ENCODE results near the gene AOX1. TPM values are rescaled to one million over a fixed set of nuclear protein-coding genes. Genes with fewer than 3 reads are reported as not detected.
"Not testable (repeated sequence)": the region's sequence is repeated elsewhere in the genome, so short reads cannot be mapped to it uniquely, and the experiment has no call there.

AOX1 gene
- total RNA-seq, 1 donor from 2014 or later = 3.8 TPM

GRCh38 chr2:200600549-200601225 lies 14.9 kb downstream of the AOX1 start:
- DNase-seq (ENCODE audit: extremely low read depth, low read depth, low spot score) = no peak

- DNase-seq (ENCODE audit: extremely low read depth, low read depth, low spot score) = no peak
Observed at GRCh38 chr2:200602584-200602983, 16.8 kb downstream of the AOX1 start.

GRCh38 chr2:200603972-200604371 lies 18.2 kb downstream of the AOX1 start:
- no peak for DNase-seq (ENCODE audit: extremely low read depth, low read depth, low spot score)

GRCh38 chr2:200604571-200605255 lies 18.9 kb downstream of the AOX1 start:
- no peak for DNase-seq (ENCODE audit: extremely low read depth, low read depth, low spot score)

GRCh38 chr2:200608341-200609027 lies 22.7 kb downstream of the AOX1 start:
- no peak for DNase-seq (ENCODE audit: extremely low read depth, low read depth, low spot score)

- DNase-seq (ENCODE audit: extremely low read depth, low read depth, low spot score) = no peak
Observed at GRCh38 chr2:200609028-200609614, 23.3 kb downstream of the AOX1 start.

GRCh38 chr2:200610217-200610616 lies 24.4 kb downstream of the AOX1 start:
- DNase-seq (ENCODE audit: extremely low read depth, low read depth, low spot score) = not testable (repeated sequence)

- no peak for DNase-seq (ENCODE audit: extremely low read depth, low read depth, low spot score)
Observed at GRCh38 chr2:200613692-200614091, 27.9 kb downstream of the AOX1 start.

- DNase-seq (ENCODE audit: extremely low read depth, low read depth, low spot score) = no peak
Observed at GRCh38 chr2:200614249-200614648, 28.4 kb downstream of the AOX1 start.

GRCh38 chr2:200615247-200615646 lies 29.4 kb downstream of the AOX1 start:
- peak; percentile 9 for DNase-seq (ENCODE audit: extremely low read depth, low read depth, low spot score)

- DNase-seq (ENCODE audit: extremely low read depth, low read depth, low spot score) = no peak
Observed at GRCh38 chr2:200616193-200616592, 30.4 kb downstream of the AOX1 start.

- no peak for DNase-seq (ENCODE audit: extremely low read depth, low read depth, low spot score)
Observed at GRCh38 chr2:200616656-200617055, 30.8 kb downstream of the AOX1 start.

- no peak for DNase-seq (ENCODE audit: extremely low read depth, low read depth, low spot score)
Observed at GRCh38 chr2:200617156-200618053, 31.6 kb downstream of the AOX1 start.

- no peak for DNase-seq (ENCODE audit: extremely low read depth, low read depth, low spot score)
Observed at GRCh38 chr2:200618054-200618419, 32.2 kb downstream of the AOX1 start.

- no peak for DNase-seq (ENCODE audit: extremely low read depth, low read depth, low spot score)
Observed at GRCh38 chr2:200618590-200619021, 32.8 kb downstream of the AOX1 start.

- DNase-seq (ENCODE audit: extremely low read depth, low read depth, low spot score) = no peak
Observed at GRCh38 chr2:200619279-200619678, 33.5 kb downstream of the AOX1 start.

GRCh38 chr2:200620606-200621390 lies 35.0 kb downstream of the AOX1 start:
- DNase-seq (ENCODE audit: extremely low read depth, low read depth, low spot score) = no peak

GRCh38 chr2:200622106-200622505 lies 36.3 kb downstream of the AOX1 start:
- DNase-seq (ENCODE audit: extremely low read depth, low read depth, low spot score) = no peak

- no peak for DNase-seq (ENCODE audit: extremely low read depth, low read depth, low spot score)
Observed at GRCh38 chr2:200624026-200624425, 38.2 kb downstream of the AOX1 start.

- no peak for DNase-seq (ENCODE audit: extremely low read depth, low read depth, low spot score)
Observed at GRCh38 chr2:200624658-200625057, 38.8 kb downstream of the AOX1 start.
